H1 (cell line): Measurements from ENCODE around the gene ZNF33A. TPM values are rescaled to one million over a fixed set of nuclear protein-coding genes. Genes with fewer than 3 reads are reported as not detected.

Source experiments
- ATF2 ChIP-seq: IDR thresholded peaks from 2 replicates; pipeline ENCODE4 v1.6.1; 2012; ENCODE audit warnings: low read length, inconsistent platforms
- CBX8 ChIP-seq: fragments of 300-800, 300-1000 bp; sonication (generic); IDR thresholded peaks from 2 replicates; pipeline ENCODE4 v1.7.1; 2016; ENCODE audit warnings: low read depth, low read length, borderline replicate concordance
- CTCF ChIP-seq, 3 experiments: IDR thresholded peaks; 1 replicate in 2 of 3; 2 replicates in 1 of 3; pipeline versions ENCODE4 v1.5.1 to v1.6.1; 2011; ENCODE audit warnings: low read length in 3 of 3, mild to moderate bottlenecking in 3 of 3, inconsistent platforms in 2 of 3, low read depth in 1 of 3, moderate library complexity in 1 of 3; ENCODE audit not compliant: insufficient read depth in 1 of 3; ENCODE audit errors: control extremely low read depth in 1 of 3
- MAX ChIP-seq: IDR thresholded peaks from 2 replicates; pipeline ENCODE4 v1.6.1; 2012; ENCODE audit warnings: inconsistent platforms
- RBBP5 ChIP-seq: IDR thresholded peaks from 2 replicates; pipeline ENCODE4 v1.7.1; 2012; ENCODE audit warnings: low read depth, mild to moderate bottlenecking, inconsistent platforms, low read length, moderate library complexity, borderline replicate concordance
- TAF7 ChIP-seq: optimal IDR thresholded peaks from 2 replicates; pipeline ENCODE3; 2011; ENCODE audit warnings: low read depth, mild to moderate bottlenecking, inconsistent platforms, low read length, moderate library complexity, borderline replicate concordance
- polyA plus RNA-seq, 7 experiments: library from polyadenylated mRNA; depleted of rRNA in 3 of 7; stranded (reverse) in 5 of 7; unstranded in 2 of 7; fragments of >200 nt in 5 of 7; fragments of 200-250 nt in 2 of 7; gene quantifications; 1 replicate in 5 of 7; 2 replicates in 1 of 7; 4 replicates in 1 of 7; pipeline versions ENCODE4 v1.2.1 to v1.2.3, GENCODE V29; 2011 to 2013; ENCODE audit warnings: missing spikeins in 2 of 7, mixed read lengths in 2 of 7
- total RNA-seq: library from RNA; stranded (reverse); fragmentation: NEBNext Ultra II Directional; extraction: Animal tissue kit (Norgen Biotek cat#: 25700); gene quantifications from 2 replicates; pipeline ENCODE4 v1.2.1, GENCODE V29; 2021

ZNF33A gene
- total and polyA plus RNA-seq, 2 of the 8 experiments (the other 6 are each of a cell fraction or from before 2014, with no cell fraction given) = 6.0 to 48.3 TPM

DNA sequence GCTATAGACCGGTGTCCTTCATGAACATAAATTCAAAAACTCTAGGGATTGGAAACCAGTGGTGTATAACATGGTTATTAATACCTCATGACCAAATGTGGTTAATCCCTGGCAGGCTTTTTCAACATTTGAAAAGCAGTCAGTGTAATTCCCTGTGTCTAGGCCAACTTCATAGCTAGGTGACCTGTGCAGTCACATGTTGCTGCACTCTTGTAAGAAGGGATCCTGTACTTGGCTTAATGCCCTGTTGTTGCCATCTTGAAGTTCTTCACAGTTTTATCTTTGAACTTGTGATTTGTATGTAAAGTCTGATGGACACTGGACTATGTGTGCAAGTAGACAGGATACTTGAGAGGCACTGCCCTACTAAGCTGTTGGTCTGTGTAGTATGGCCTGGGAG, 39.7 kb downstream of the ZNF33A start (continued):
- no peak for TF ChIP-seq CTCF (IDR thresholded peaks at IDR 0.05; ENCODE audit: control extremely low read depth in 1 of 3, insufficient read depth in 1 of 3, low read depth in 1 of 3, low read length in 3 of 3)
- TF ChIP-seq CBX8 = no peak
- no peak for TF ChIP-seq TAF7
- no peak for TF ChIP-seq MAX
- TF ChIP-seq ATF2 = no peak
- no peak for TF ChIP-seq RBBP5
